Measurements from ENCODE around the gene TMEM143. TPM values are rescaled to one million over a fixed set of nuclear protein-coding genes. Genes with fewer than 3 reads are reported as not detected.

Gene TMEM143
- total RNA-seq, 1 donor from 2014 or later, result 10.2 TPM

DNA sequence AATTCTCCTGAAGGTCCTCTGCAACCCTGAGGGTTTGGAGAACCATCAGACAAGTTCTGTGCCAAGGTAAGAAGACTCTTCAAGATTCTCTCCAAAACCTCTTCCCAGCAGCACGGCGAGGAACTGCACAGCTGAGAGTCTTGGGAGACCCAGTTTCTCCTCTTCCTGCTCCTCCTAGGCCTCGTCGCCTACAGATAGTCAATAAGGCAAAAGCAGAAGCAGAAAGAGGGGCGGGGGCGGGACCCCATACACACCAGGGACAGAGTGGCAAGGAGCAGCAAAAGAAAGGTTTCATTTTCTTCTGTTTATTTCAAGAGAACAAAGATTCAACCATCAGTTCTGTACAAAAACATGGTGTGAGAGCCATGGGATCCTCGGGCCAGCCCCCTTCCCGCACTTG, 18.5 kb upstream of the TMEM143 start:
- ATAC-seq (ENCODE audit: low read depth) (no peak), DNase-seq (no peak)
- ChIA-PET CTCF (no interaction called here), POLR2A (no interaction called here)
- Mint-ChIP-seq H3K9me3 (no peaks in the 10 kb centered on the region), H3K27me3 (no peaks in the 10 kb centered on the region), H3K27ac (no peak overlapping the region), H3K4me1 (no peaks in the 10 kb centered on the region), H3K36me3 (ENCODE audit: low read depth) (peaks cover 57% of the 10 kb centered on the region), H3K4me3 (no peak overlapping the region)
- intact Hi-C loops (cut with micrococcal nuclease), result no loop called here
- TF ChIP-seq, protein P1, sequence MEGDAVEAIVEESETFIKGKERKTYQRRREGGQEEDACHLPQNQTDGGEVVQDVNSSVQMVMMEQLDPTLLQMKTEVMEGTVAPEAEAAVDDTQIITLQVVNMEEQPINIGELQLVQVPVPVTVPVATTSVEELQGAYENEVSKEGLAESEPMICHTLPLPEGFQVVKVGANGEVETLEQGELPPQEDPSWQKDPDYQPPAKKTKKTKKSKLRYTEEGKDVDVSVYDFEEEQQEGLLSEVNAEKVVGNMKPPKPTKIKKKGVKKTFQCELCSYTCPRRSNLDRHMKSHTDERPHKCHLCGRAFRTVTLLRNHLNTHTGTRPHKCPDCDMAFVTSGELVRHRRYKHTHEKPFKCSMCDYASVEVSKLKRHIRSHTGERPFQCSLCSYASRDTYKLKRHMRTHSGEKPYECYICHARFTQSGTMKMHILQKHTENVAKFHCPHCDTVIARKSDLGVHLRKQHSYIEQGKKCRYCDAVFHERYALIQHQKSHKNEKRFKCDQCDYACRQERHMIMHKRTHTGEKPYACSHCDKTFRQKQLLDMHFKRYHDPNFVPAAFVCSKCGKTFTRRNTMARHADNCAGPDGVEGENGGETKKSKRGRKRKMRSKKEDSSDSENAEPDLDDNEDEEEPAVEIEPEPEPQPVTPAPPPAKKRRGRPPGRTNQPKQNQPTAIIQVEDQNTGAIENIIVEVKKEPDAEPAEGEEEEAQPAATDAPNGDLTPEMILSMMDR (IDR thresholded peaks at IDR 0.05), result no peak

DNA sequence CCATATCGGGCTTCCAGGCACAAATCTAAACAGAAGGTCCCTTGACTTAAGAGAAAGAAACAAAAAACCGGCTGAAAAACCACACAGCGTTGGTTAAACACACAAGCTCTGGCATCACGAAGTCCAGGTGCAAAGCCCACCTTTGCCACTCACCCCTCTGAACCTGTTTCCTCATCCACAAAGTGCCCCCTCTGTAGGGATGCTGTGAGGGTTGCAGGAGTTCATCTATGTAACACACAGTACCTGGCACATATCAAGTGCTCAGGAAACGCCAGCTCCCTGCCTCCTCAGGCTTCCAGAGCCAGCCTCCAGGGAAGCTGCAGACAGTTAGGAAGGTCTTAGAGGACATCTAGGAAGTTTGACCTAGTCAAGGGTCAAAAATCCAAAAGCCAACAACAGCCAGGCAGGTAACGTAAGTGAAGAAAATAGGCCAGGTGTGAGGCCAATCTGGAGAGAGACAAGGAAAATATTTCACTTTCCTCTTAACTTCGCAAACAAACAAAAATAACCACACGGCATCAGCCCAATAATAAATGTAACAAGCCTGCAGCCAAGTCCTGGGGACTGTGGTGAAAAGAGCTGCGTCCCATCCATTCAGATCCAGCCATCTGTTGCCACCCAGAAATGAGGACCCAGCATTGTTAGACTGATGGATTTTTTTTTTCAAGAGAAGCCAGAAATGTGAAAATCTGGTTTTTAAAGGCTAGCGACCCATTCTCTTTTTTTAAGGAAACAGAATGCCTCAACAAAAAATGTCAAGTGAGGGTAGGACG, 17.6 kb upstream of the TMEM143 start:
- H3K36me3 Mint-ChIP-seq (ENCODE audit: low read depth), result peaks cover 51% of the 10 kb centered on the region
- intact Hi-C loops (cut with micrococcal nuclease), result no loop called here
- POLR2A ChIA-PET, result no interaction called here
- H3K27ac Mint-ChIP-seq, result no peak overlapping the region
- no peaks in the 10 kb centered on the region for H3K4me1 Mint-ChIP-seq
- ATAC-seq (ENCODE audit: low read depth) (no peak), DNase-seq (no peak)
- H3K4me3 Mint-ChIP-seq, result no peak overlapping the region
- H3K9me3 Mint-ChIP-seq, result no peaks in the 10 kb centered on the region
- H3K27me3 Mint-ChIP-seq, result no peaks in the 10 kb centered on the region
- TF ChIP-seq, protein P1 (IDR thresholded peaks at IDR 0.05), result no peak
- CTCF ChIA-PET, result no interaction called here

DNA sequence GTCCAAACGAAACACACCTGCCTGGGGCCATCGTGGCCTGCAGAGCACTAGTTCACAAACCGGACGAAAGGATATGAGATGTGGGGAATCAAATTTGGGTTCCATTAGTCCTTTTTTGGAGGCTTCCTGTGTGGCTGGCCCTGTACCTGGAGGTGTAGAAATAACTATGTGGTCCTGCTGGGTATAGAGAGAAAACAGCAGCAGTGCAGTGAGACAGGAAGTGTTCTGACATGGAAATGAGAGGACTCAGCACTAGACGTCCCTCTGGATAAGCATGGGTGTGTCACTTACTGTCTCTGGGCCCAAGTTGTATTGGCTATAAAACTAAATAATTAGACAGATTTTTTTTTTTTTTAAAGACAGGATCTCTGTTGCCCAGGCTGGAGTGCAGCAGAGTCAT, 15.3 kb upstream of the TMEM143 start:
- ChIA-PET POLR2A (no interaction called here), CTCF (no interaction called here)
- TF ChIP-seq, protein P1 (IDR thresholded peaks at IDR 0.05), result no peak
- intact Hi-C loops (cut with micrococcal nuclease), result no loop called here
- H3K9me3 Mint-ChIP-seq, result no peaks in the 10 kb centered on the region
- ATAC-seq (ENCODE audit: low read depth) (no peak), DNase-seq (no peak)
- peaks cover 28% of the 10 kb centered on the region for H3K36me3 Mint-ChIP-seq (ENCODE audit: low read depth)
- H3K4me1 Mint-ChIP-seq, result no peaks in the 10 kb centered on the region
- no peak overlapping the region for H3K27ac Mint-ChIP-seq
- H3K4me3 Mint-ChIP-seq, result no peak overlapping the region
- no peaks in the 10 kb centered on the region for H3K27me3 Mint-ChIP-seq

DNA sequence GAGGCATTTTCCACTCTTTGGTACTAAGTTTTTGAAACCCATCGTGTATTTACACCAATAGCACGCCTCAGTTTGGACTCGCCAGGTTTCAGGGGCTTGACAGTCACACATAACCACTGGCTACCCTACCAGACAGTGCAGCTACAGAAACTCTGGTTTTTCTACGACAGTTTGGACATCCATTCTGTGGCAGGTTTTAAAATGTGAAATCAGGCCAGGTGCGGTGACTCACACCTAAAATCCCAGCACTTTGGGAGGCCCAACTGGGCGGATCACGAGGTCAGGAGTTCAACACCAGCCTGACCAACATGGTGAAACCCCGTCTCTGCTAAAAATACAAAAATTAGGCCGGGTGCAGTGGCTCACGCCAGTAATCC, 14.4 kb upstream of the TMEM143 start:
- H3K4me1 Mint-ChIP-seq, result no peaks in the 10 kb centered on the region
- DNase-seq (no peak), ATAC-seq (ENCODE audit: low read depth) (no peak)
- no peak overlapping the region for H3K4me3 Mint-ChIP-seq
- ChIA-PET POLR2A (no interaction called here), CTCF (no interaction called here)
- TF ChIP-seq, protein P1 (IDR thresholded peaks at IDR 0.05), result no peak
- peaks cover 20% of the 10 kb centered on the region for H3K36me3 Mint-ChIP-seq (ENCODE audit: low read depth)
- H3K27ac Mint-ChIP-seq, result no peak overlapping the region
- H3K27me3 Mint-ChIP-seq, result no peaks in the 10 kb centered on the region
- intact Hi-C loops (cut with micrococcal nuclease), result no loop called here
- H3K9me3 Mint-ChIP-seq, result no peaks in the 10 kb centered on the region

DNA sequence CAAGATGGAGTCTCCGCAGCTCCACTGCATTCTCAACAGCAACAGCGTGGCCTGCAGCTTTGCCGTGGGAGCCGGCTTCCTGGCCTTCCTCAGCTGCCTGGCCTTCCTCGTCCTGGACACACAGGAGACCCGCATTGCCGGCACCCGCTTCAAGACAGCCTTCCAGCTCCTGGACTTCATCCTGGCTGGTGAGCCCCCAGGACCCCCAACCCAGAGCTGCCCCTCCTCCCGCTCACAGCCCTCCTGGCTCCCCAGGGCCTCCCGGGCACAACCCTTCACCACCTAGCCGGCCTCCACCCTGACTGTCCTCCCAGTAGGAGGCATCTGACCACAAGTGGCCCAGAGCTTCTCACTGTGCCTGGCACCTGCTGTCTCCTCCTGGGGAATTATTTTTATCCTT, 9.8 kb upstream of the TMEM143 start:
- H3K4me1 Mint-ChIP-seq, result no peaks in the 10 kb centered on the region
- ATAC-seq (ENCODE audit: low read depth) (no peak), DNase-seq (no peak)
- intact Hi-C loops (cut with micrococcal nuclease), result no loop called here
- H3K4me3 Mint-ChIP-seq, result no peak overlapping the region
- no peak overlapping the region for H3K27ac Mint-ChIP-seq
- no peaks in the 10 kb centered on the region for H3K36me3 Mint-ChIP-seq (ENCODE audit: low read depth)
- CTCF ChIA-PET, result no interaction called here
- peaks cover 2% of the 10 kb centered on the region for H3K27me3 Mint-ChIP-seq
- TF ChIP-seq, protein P1 (IDR thresholded peaks at IDR 0.05), result no peak
- no peaks in the 10 kb centered on the region for H3K9me3 Mint-ChIP-seq
- POLR2A ChIA-PET, result no interaction called here

All from activated B cell treated with CpG ODN at 0.5 μM for 24 hours (primary cell).